ENCODE data around the gene CCDC69. TPM values are rescaled to one million over a fixed set of nuclear protein-coding genes. Genes with fewer than 3 reads are reported as not detected.

The CCDC69 gene
- total and polyA plus RNA-seq, 2 of the 8 experiments (the other 6 are each of a cell fraction or from before 2014, with no cell fraction given) = 8.4 to 10.8 TPM

DNA sequence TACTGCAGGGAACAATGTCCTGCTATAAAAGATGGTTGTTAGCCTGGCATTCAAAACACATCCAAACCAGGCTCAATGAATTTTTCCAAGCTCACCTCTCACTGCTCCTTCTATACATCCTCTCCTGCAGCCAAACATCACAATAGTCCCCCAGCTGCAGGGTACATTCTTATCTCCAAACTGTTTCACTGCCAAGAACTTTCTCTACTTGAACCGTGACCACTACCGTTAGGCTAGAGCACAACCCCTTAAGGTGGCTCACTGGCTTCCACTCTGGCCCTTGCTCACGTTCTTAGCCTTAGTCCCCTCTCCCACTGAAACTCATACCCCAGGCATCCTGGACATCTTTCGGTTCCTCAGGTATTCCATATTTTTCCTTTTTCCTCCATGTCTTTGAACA, 37.4 kb downstream of the CCDC69 start:
- FAIRE-seq = no peak
- TF ChIP-seq SRF (IDR thresholded peaks at IDR 0.05; ENCODE audit: low read depth, low read length) = no peak
- TF ChIP-seq SIN3A (conservative IDR thresholded peaks at IDR 0.05 in 1 of 2, IDR thresholded peaks at IDR 0.05 in 1 of 2; ENCODE audit: low read depth in 1 of 2, low read length in 2 of 2) = no peak
- TF ChIP-seq, protein P1, sequence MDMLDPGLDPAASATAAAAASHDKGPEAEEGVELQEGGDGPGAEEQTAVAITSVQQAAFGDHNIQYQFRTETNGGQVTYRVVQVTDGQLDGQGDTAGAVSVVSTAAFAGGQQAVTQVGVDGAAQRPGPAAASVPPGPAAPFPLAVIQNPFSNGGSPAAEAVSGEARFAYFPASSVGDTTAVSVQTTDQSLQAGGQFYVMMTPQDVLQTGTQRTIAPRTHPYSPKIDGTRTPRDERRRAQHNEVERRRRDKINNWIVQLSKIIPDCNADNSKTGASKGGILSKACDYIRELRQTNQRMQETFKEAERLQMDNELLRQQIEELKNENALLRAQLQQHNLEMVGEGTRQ (IDR thresholded peaks at IDR 0.05; ENCODE audit: low read length) = no peak
- TF ChIP-seq EGR1 (IDR thresholded peaks at IDR 0.05; ENCODE audit: borderline replicate concordance, low read depth, low read length) = no peak
- no peak for TF ChIP-seq CREB1 (IDR thresholded peaks at IDR 0.05)
- no peak for TF ChIP-seq NRF1 (IDR thresholded peaks at IDR 0.05; ENCODE audit: low read depth, low read length)
- TF ChIP-seq HDAC2 (IDR thresholded peaks at IDR 0.05; ENCODE audit: borderline replicate concordance in 1 of 2, low read depth in 2 of 2, low read length in 2 of 2) = no peak
- TF ChIP-seq SIRT6 (IDR thresholded peaks at IDR 0.05; ENCODE audit: low read length) = no peak
- TF ChIP-seq HDAC6 (IDR thresholded peaks at IDR 0.05; ENCODE audit: low read depth, low read length) = no peak
- no peak for TF ChIP-seq EP300 (IDR thresholded peaks at IDR 0.05; ENCODE audit: borderline replicate concordance in 1 of 2, low read depth in 2 of 2, low read length in 2 of 2)
- TF ChIP-seq RNF2 (IDR thresholded peaks at IDR 0.05; ENCODE audit: borderline replicate concordance, low read depth, low read length, missing control alignments, poor library complexity, severe bottlenecking) = no peak
- no peak for TF ChIP-seq POLR2AphosphoS5 (IDR thresholded peaks at IDR 0.05; ENCODE audit: low read depth, low read length)

More for the DNA sequence above, 37.4 kb downstream of the CCDC69 start:
- Histone ChIP-seq H3K4ac (replicated peaks; ENCODE audit: insufficient read length, low read depth, low read length) (no peak overlapping the region), H2BK5ac (ENCODE audit: low read depth, low read length) (no peak overlapping the region), H3K27me3 (replicated peaks in 1 of 4; ENCODE audit: control insufficient read depth in 3 of 4, extremely low read depth in 1 of 4, insufficient read depth in 3 of 4, low read length in 3 of 4) (no peaks in the 10 kb centered on the region), H2BK12ac (ENCODE audit: low read depth, low read length) (no peak overlapping the region), H2BK15ac (ENCODE audit: low read length) (no peak overlapping the region), H3K9ac (replicated peaks in 1 of 4; ENCODE audit: extremely low read depth in 1 of 4, low read depth in 3 of 4, low read length in 3 of 4) (no peak overlapping the region), H3K4me1 (replicated peaks in 1 of 4; ENCODE audit: control insufficient read depth in 3 of 4, insufficient read depth in 4 of 4, low read length in 3 of 4) (peaks cover 0 to 4% (median 2%) of the 10 kb centered on the region in 4 experiments; a peak in 3 of 7 replicates), H4K20me1 (replicated peaks in 1 of 2; ENCODE audit: control insufficient read depth in 1 of 2, insufficient read depth in 2 of 2, low read length in 2 of 2) (no peaks in the 10 kb centered on the region), H4K5ac (ENCODE audit: insufficient read length, low read depth, low read length) (no peak overlapping the region), H2AK5ac (ENCODE audit: low read depth, low read length) (no peak overlapping the region), H3K4me3 (ENCODE audit: extremely low read depth in 1 of 4, insufficient read depth in 2 of 4, low read depth in 3 of 4, low read length in 4 of 4) (no peak overlapping the region), H2BK120ac (replicated peaks; ENCODE audit: low read depth, low read length) (no peak overlapping the region), H3K36me3 (ENCODE audit: control insufficient read depth in 2 of 4, insufficient read depth in 4 of 4, low read length in 3 of 4) (no peaks in the 10 kb centered on the region), H2AFZ (ENCODE audit: low read length) (no peak overlapping the region), H3K56ac (replicated peaks; ENCODE audit: insufficient read length, low read depth, low read length) (no peak overlapping the region), H3K79me2 (ENCODE audit: control insufficient read depth in 1 of 2, insufficient read depth in 2 of 2, low read length in 2 of 2) (no peaks in the 10 kb centered on the region), H3K27ac (ENCODE audit: low read depth, low read length) (no peak overlapping the region), H3K23me2 (ENCODE audit: low read depth, low read length) (no peaks in the 10 kb centered on the region), H3K14ac (ENCODE audit: insufficient read length) (no peak overlapping the region), H4K91ac (replicated peaks; ENCODE audit: insufficient read length, low read length) (no peak overlapping the region), H4K8ac (ENCODE audit: extremely low read depth, insufficient read depth, low read length) (no peak overlapping the region), H3K4me2 (ENCODE audit: insufficient read depth in 1 of 2, low read depth in 2 of 2, low read length in 2 of 2) (no peak overlapping the region; a peak in 1 of 4 replicates), H3K23ac (ENCODE audit: insufficient read length) (no peak overlapping the region), H2BK20ac (ENCODE audit: low read length) (no peak overlapping the region), H3K18ac (ENCODE audit: extremely low read depth, low read length) (no peak overlapping the region), H3K9me3 (ENCODE audit: insufficient read depth in 2 of 2, low read depth in 1 of 2, low read length in 1 of 2) (no peaks in the 10 kb centered on the region), H3K79me1 (ENCODE audit: low read depth, low read length) (no peaks in the 10 kb centered on the region)
- 84% methylated on average over 4 of the region's 4 CpGs; no CpG with 5 or more reads in 1 of the 2 experiments for WGBS, 2 experiments (ENCODE audit: extremely low coverage in 1 of 2, insufficient coverage in 1 of 2, insufficient read length in 1 of 2, insufficient replicate concordance in 2 of 2, low coverage in 1 of 2, low lambda C conversion rate in 2 of 2, missing lambda C conversion rate in 1 of 2)
- CTCF ChIA-PET (ENCODE audit: partially characterized antibody) = interaction anchor here (1.1 to 1.8 kb wide), 3 partner anchors 52 to 135 kb away, joined by 3 to 4 read pairs (median 3); no protein-coding TSS in a partner anchor
- DNase-seq (ENCODE audit: low read depth in 1 of 2, low spot score in 2 of 2) = no peak
- POLR2A ChIA-PET (ENCODE audit: partially characterized antibody) = no interaction called here
